ENCODE results near the gene EML4.
"Not testable (repeated sequence)": the region's sequence is repeated elsewhere in the genome, so short reads cannot be mapped to it uniquely, and the experiment has no call there.

Gene EML4

DNA sequence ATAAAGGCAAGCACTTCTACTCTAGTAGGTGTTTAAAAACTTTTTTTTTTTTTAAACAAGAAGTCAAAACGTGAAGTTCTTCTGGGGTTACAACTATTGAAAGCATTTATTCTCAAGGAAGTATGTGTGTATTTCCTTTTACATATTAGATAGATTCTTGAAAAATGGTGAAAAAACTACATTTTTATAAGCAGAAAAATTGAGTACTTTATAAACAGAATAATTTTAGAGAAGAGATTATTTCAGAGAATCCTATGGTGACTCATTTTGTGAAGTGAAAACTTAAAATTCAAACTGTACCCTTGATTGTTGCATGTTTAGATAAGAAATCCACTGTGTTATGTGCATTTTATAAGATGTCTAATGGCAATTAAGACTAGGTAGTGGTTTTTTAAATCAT is 2.9 kb downstream of the EML4 start:
- no peak for TF ChIP-seq EZH2 (IDR thresholded peaks at IDR 0.05; ENCODE audit: borderline replicate concordance, low read depth, low read length, severe bottlenecking)
- TF ChIP-seq, protein P1, sequence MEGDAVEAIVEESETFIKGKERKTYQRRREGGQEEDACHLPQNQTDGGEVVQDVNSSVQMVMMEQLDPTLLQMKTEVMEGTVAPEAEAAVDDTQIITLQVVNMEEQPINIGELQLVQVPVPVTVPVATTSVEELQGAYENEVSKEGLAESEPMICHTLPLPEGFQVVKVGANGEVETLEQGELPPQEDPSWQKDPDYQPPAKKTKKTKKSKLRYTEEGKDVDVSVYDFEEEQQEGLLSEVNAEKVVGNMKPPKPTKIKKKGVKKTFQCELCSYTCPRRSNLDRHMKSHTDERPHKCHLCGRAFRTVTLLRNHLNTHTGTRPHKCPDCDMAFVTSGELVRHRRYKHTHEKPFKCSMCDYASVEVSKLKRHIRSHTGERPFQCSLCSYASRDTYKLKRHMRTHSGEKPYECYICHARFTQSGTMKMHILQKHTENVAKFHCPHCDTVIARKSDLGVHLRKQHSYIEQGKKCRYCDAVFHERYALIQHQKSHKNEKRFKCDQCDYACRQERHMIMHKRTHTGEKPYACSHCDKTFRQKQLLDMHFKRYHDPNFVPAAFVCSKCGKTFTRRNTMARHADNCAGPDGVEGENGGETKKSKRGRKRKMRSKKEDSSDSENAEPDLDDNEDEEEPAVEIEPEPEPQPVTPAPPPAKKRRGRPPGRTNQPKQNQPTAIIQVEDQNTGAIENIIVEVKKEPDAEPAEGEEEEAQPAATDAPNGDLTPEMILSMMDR (IDR thresholded peaks at IDR 0.05; ENCODE audit: borderline replicate concordance, extremely low read depth, low read length, poor library complexity, severe bottlenecking): no peak
- H3K9me3 ChIP-seq (ENCODE audit: insufficient read depth, low read length, severe bottlenecking): no peaks in the 10 kb centered on the region
- H4K20me1 ChIP-seq (ENCODE audit: insufficient read depth, low read length): peaks cover 3% of the 10 kb centered on the region; the same call in 1 of the 2 replicates
- H3K4me3 ChIP-seq (ENCODE audit: low read depth in 1 of 2, low read length in 2 of 2): peak overlapping the region in 1 of 2 experiments; percentile 65; a peak in 2 of 4 replicates
- peak overlapping the region; percentile 82 for H3K4me2 ChIP-seq (ENCODE audit: insufficient read depth, low read length)
- peaks cover 43% of the 10 kb centered on the region for H3K4me1 ChIP-seq (ENCODE audit: insufficient read depth, low read length)
- DNase-seq (no peak), ATAC-seq (ENCODE audit: insufficient read depth, low read depth) (no peak)
- H3K36me3 ChIP-seq (ENCODE audit: insufficient read depth, low read length): no peaks in the 10 kb centered on the region
- H3K27me3 ChIP-seq (ENCODE audit: insufficient read depth, low read length, poor library complexity): no peaks in the 10 kb centered on the region
- H3K9ac ChIP-seq (ENCODE audit: low read depth, low read length): peak overlapping the region; percentile 81; the same call in 1 of the 2 replicates
- H3K27ac ChIP-seq (ENCODE audit: low read length): peak overlapping the region; percentile 54
- no peak overlapping the region for H2AFZ ChIP-seq (ENCODE audit: low read depth, low read length)
- peaks cover 77% of the 10 kb centered on the region for H3K79me2 ChIP-seq (ENCODE audit: insufficient read depth, low read length)

DNA sequence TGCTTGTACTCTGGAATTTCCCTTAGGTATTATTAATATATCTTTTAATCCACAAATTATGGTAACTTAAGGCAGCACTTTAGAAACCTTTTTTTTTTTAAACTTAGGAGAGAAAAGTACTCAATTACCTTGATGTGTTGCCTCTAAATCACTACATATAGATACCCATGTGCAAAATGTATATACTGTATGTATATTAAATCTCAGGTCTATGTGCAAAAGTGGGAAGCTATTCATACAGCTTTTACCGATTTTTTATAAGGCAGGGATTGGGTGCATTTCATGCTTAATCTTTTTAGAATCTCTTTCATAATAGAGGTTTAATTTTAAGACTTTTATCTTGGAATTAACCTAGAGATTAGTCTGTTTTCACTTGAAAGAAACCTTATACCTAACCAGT is 3.4 kb downstream of the EML4 start:
- no peaks in the 10 kb centered on the region for H3K36me3 ChIP-seq (ENCODE audit: insufficient read depth, low read length)
- no peak overlapping the region for H2AFZ ChIP-seq (ENCODE audit: low read depth, low read length)
- H3K4me1 ChIP-seq (ENCODE audit: insufficient read depth, low read length): peaks cover 43% of the 10 kb centered on the region
- H3K4me2 ChIP-seq (ENCODE audit: insufficient read depth, low read length): peak overlapping the region; percentile 82
- H3K27me3 ChIP-seq (ENCODE audit: insufficient read depth, low read length, poor library complexity): no peaks in the 10 kb centered on the region
- TF ChIP-seq EZH2 (IDR thresholded peaks at IDR 0.05; ENCODE audit: borderline replicate concordance, low read depth, low read length, severe bottlenecking): no peak
- TF ChIP-seq, protein P1 (IDR thresholded peaks at IDR 0.05; ENCODE audit: borderline replicate concordance, extremely low read depth, low read length, poor library complexity, severe bottlenecking): no peak
- H3K4me3 ChIP-seq (ENCODE audit: low read depth in 1 of 2, low read length in 2 of 2): peak overlapping the region in 1 of 2 experiments; percentile 65; a peak in 1 of 4 replicates
- no peaks in the 10 kb centered on the region for H3K9me3 ChIP-seq (ENCODE audit: insufficient read depth, low read length, severe bottlenecking)
- ATAC-seq (ENCODE audit: insufficient read depth, low read depth) (no peak), DNase-seq (no peak)
- no peak overlapping the region; the same call in 1 of the 2 replicates for H3K27ac ChIP-seq (ENCODE audit: low read length)
- peaks cover 82% of the 10 kb centered on the region for H3K79me2 ChIP-seq (ENCODE audit: insufficient read depth, low read length)
- H3K9ac ChIP-seq (ENCODE audit: low read depth, low read length): peak overlapping the region; percentile 81; the same call in 1 of the 2 replicates
- H4K20me1 ChIP-seq (ENCODE audit: insufficient read depth, low read length): peaks cover 3% of the 10 kb centered on the region; the same call in 1 of the 2 replicates

DNA sequence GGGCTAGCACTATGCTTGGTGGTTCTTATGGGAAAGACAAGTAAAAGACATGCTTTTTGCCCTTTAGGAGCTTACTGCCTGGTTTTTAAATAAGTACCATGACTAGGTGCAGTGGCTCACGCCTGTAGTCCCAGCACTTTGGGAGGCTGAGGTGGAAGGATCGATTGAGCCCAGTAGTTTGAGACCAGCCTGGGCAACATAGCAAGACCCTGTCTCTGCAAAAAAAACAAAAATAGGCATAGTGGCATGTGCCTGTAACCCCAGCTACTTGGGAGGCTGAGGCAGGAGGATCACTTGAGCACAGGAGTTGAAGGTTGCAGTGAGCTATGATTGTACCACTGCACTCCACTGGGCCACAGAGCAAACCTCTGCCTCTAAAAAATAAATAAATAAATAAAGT is 4.3 kb downstream of the EML4 start:
- peaks cover 91% of the 10 kb centered on the region for H3K79me2 ChIP-seq (ENCODE audit: insufficient read depth, low read length)
- not testable (repeated sequence) for H3K9ac ChIP-seq (ENCODE audit: low read depth, low read length); H3K27me3 ChIP-seq (ENCODE audit: insufficient read depth, low read length, poor library complexity); H3K4me3 ChIP-seq (ENCODE audit: low read depth in 1 of 2, low read length in 2 of 2); H3K36me3 ChIP-seq (ENCODE audit: insufficient read depth, low read length); H4K20me1 ChIP-seq (ENCODE audit: insufficient read depth, low read length); H3K27ac ChIP-seq (ENCODE audit: low read length); ATAC-seq (ENCODE audit: insufficient read depth, low read depth); H3K9me3 ChIP-seq (ENCODE audit: insufficient read depth, low read length, severe bottlenecking); H2AFZ ChIP-seq (ENCODE audit: low read depth, low read length); DNase-seq
- H3K4me2 ChIP-seq (ENCODE audit: insufficient read depth, low read length): peak overlapping the region; percentile 82; the same call in 1 of the 2 replicates
- peaks cover 43% of the 10 kb centered on the region for H3K4me1 ChIP-seq (ENCODE audit: insufficient read depth, low read length)

DNA sequence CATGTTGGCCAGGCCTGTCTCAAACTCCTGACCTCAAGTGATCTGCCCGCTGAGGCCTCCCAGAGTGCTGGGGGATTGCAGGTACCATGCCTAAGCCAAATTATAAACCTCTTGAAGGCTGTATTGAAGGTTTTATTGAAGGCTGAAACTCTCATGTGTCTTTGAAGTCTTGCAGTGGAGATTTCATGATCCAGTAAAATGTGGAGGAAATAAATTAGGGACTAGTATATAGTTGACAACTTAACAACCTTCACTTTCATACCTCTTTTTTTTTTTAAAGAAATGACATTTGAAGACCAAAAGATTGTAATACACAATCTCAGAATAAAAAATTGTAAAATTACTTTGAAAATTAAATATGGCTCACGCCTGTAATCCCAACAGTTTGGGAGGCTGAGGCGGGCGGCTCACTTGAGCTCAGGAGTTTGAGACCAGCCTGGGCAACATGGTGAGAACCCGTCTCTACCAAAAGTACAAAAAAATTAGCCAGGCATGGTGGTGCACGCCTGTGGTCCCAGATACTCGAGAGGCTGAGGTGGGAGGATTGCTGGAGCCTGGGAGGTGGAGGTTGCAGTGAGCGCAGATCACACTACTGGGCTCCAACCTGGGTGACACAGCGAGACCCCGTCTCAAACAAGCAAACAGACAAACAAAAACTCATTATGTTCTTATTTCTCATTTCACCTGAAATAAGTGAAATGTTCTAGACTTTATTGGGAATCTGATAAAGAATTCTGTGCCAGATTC is 8.0 kb downstream of the EML4 start:
- Histone ChIP-seq H3K4me2 (ENCODE audit: insufficient read depth, low read length) (no peak overlapping the region), H3K27ac (ENCODE audit: low read length) (no peak overlapping the region), H3K4me3 (ENCODE audit: low read depth in 1 of 2, low read length in 2 of 2) (no peak overlapping the region), H3K9ac (ENCODE audit: low read depth, low read length) (no peak overlapping the region), H3K27me3 (ENCODE audit: insufficient read depth, low read length, poor library complexity) (no peaks in the 10 kb centered on the region), H3K36me3 (ENCODE audit: insufficient read depth, low read length) (no peaks in the 10 kb centered on the region), H4K20me1 (ENCODE audit: insufficient read depth, low read length) (peaks cover 4% of the 10 kb centered on the region; the same call in 1 of the 2 replicates), H3K79me2 (ENCODE audit: insufficient read depth, low read length) (peaks cover 90% of the 10 kb centered on the region), H3K9me3 (ENCODE audit: insufficient read depth, low read length, severe bottlenecking) (no peaks in the 10 kb centered on the region), H2AFZ (ENCODE audit: low read depth, low read length) (no peak overlapping the region), H3K4me1 (ENCODE audit: insufficient read depth, low read length) (peaks cover 15% of the 10 kb centered on the region)
- TF ChIP-seq EZH2 (IDR thresholded peaks at IDR 0.05; ENCODE audit: borderline replicate concordance, low read depth, low read length, severe bottlenecking): no peak
- TF ChIP-seq, protein P1 (IDR thresholded peaks at IDR 0.05; ENCODE audit: borderline replicate concordance, extremely low read depth, low read length, poor library complexity, severe bottlenecking): no peak
- no peak for ATAC-seq (ENCODE audit: insufficient read depth, low read depth)
- DNase-seq: no peak
